A549 treated with ZK216348 at 1 μM for 4 hours (cell line): ENCODE measurements around the gene ZSWIM8. TPM values are rescaled to one million over a fixed set of nuclear protein-coding genes. Genes with fewer than 3 reads are reported as not detected.

Experiments used
- total RNA-seq: library from RNA; stranded (reverse); fragments of 200-300 nt; extraction: Qiagen RNA extraction; gene quantifications from 5 replicates; pipeline ENCODE4 v1.2.3, GENCODE V29; 2022; ENCODE audit warnings: low read depth

The ZSWIM8 gene
- 22.4 to 48.8 TPM (median 43.4 TPM) in 5 replicates for total RNA-seq

DNA sequence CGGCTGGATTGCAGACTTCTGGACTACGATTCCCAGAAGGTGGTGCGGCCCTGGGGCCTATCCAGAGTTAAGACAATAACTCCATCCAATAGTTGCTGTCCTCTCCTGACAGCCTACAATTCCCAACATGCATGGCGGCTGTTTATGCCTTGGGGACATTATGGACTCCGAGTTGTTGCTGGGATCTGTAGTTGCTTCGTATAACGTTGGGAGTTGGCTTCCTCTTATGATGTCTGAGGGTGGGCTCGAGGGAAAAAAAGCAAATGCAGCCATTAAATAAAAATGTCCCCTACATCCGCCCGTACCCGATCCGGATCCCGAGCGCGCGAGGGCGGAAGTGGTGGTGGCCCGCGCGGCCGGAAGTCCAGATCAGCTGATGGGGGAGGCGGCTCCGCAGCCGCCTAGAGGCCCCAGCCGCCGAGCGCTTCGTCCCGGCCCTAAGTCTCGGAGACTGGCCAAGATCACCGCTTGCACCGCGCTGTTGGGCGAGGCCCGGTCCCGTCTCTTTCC is at the start of gene ZSWIM8:
TSS of gene ZSWIM8 (plus strand) at position 396 of the 510 bp plus-strand sequence. CDS start 273 bp downstream, outside the sequence.

GRCh38 chr10:73743905-73744663 is 41.3 kb upstream of the ZSWIM8 start, which contains the start of gene SEC24C:
Gene SEC24C (plus strand): TSS chr10:73744372. CDS start chr10:73746833, 2,461 bp downstream.

DNA sequence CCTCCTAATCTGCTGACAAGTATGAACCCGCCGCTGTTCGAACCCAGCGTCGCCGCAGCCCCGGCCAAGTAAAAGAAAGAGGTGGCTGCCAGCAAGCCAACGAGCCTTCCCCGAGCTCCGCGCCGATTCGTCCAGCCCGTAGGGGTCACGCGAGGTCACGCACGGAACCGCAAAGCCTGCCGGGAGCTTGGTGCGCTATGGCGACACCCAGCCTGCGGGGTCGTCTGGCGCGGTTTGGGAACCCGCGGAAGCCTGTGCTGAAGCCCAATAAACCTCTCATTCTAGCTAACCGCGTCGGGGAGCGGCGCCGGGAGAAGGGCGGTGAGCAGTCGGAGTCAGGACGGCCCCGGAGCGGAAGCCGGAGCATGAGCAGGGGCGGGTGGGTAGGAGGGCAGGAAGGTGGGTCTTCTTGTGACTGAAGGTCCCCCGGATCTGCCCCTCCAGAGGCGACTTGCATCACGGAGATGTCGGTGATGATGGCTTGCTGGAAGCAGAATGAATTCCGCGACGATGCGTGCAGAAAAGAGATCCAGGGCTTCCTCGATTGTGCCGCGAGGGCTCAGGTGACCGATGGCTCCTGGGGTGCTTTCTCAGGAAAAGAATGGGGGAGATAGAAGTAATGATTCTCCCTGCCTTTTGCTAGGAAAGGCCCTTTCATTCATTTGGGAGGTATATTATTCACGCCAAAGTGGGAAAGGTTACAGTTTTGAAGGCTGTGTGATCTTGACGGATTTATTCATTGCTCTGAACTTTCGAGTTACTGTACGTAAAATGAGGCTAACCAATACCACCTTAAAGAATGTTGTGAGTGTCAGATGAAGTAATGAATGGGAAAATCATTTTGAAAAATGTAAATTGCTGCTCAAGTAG is 3.3 kb upstream of the ZSWIM8 start, which contains the start of gene CHCHD1:
TSS of gene CHCHD1 (plus strand) at position 170 of the 870 bp plus-strand sequence. CDS start at position 198, 28 bp downstream.

Other genes starting within 250 kb of the ZSWIM8 start
- gene USP54, start 194.3 kb upstream of the ZSWIM8 start, total RNA-seq, result 9.6 to 14.4 TPM (median 11.9 TPM) in 5 replicates
- gene MYOZ1, start 144.1 kb upstream of the ZSWIM8 start, total RNA-seq, result not detected in 5 replicates
- gene SYNPO2L, start 129.6 kb upstream of the ZSWIM8 start, total RNA-seq, result not detected in 5 replicates
- 1.7 to 3.5 TPM (median 3.1 TPM) in 5 replicates for gene AGAP5, start 87.5 kb upstream of the ZSWIM8 start, total RNA-seq
- 39.6 to 66.6 TPM (median 61.1 TPM) in 5 replicates for gene SEC24C, start 41.2 kb upstream of the ZSWIM8 start, total RNA-seq
- 63.4 to 72.2 TPM (median 67.6 TPM) in 5 replicates for gene CHCHD1, start 3.6 kb upstream of the ZSWIM8 start, total RNA-seq
- gene NDST2, start 26.0 kb downstream of the ZSWIM8 start, total RNA-seq, result 10.9 to 22.6 TPM (median 19.1 TPM) in 5 replicates
- 16.6 to 19.5 TPM (median 18.8 TPM) in 5 replicates for gene CAMK2G, start 88.9 kb downstream of the ZSWIM8 start, total RNA-seq
- gene PLAU, start 125.5 kb downstream of the ZSWIM8 start, total RNA-seq, result 101 to 107 TPM (median 105 TPM) in 5 replicates
- 109 to 192 TPM (median 157 TPM) in 5 replicates for gene VCL, start 212.5 kb downstream of the ZSWIM8 start, total RNA-seq